Neural cell (in vitro differentiated cells): ENCODE measurements around the gene GPN1. TPM values are rescaled to one million over a fixed set of nuclear protein-coding genes. Genes with fewer than 3 reads are reported as not detected.
"Not testable (repeated sequence)": the region's sequence is repeated elsewhere in the genome, so short reads cannot be mapped to it uniquely, and the experiment has no call there.

ENCODE experiments used
- H2AFZ ChIP-seq: fragments of 200-600, 300-800 bp; sonication (generic), shearing (Covaris generic); 2 replicates; pipeline ENCODE4 v1.6.0; 2014; ENCODE audit warnings: low read depth, mild to moderate bottlenecking, antibody characterized with exemption, low read length, moderate library complexity
- H3F3A ChIP-seq: fragments of 200-600 bp; shearing (Covaris generic); 2 replicates; pipeline ENCODE4 v1.6.1; 2016; ENCODE audit warnings: mild to moderate bottlenecking, moderate library complexity, mixed read lengths, antibody characterized with exemption, low read length; ENCODE audit not compliant: insufficient read depth, poor library complexity, severe bottlenecking
- H3K27ac ChIP-seq: fragments of 200-600, 300-800 bp; sonication (generic), shearing (Covaris generic); 2 replicates; pipeline ENCODE4 v1.5.1; 2014; ENCODE audit warnings: mild to moderate bottlenecking, low read length, moderate library complexity
- H3K27me3 ChIP-seq: fragments of 300-800, 200-600 bp; sonication (generic), shearing (Covaris generic); 2 replicates; pipeline ENCODE4 v1.6.0; 2014; ENCODE audit warnings: mild to moderate bottlenecking, low read depth, low read length, moderate library complexity; ENCODE audit not compliant: insufficient read depth
- H3K36me3 ChIP-seq: fragments of 300-800, 200-600 bp; sonication (generic), shearing (Covaris generic); 2 replicates; pipeline ENCODE4 v1.5.1; 2014; ENCODE audit warnings: mild to moderate bottlenecking, antibody characterized with exemption, low read length, moderate library complexity; ENCODE audit not compliant: insufficient read depth
- H3K4me2 ChIP-seq: fragments of 300-800, 200-600 bp; sonication (generic), shearing (Covaris generic); 2 replicates; pipeline ENCODE4 v1.6.0; 2014; ENCODE audit warnings: mild to moderate bottlenecking, low read length
- H3K4me3 ChIP-seq: fragments of 300-800, 200-600 bp; sonication (generic), shearing (Covaris generic); 2 replicates; pipeline ENCODE4 v1.5.1; 2014; ENCODE audit warnings: mild to moderate bottlenecking, low read length, moderate library complexity
- H3K79me2 ChIP-seq: fragments of 200-600 bp; shearing (Covaris generic); replicated peaks from 2 replicates; pipeline ENCODE4 v1.6.0; 2014; ENCODE audit warnings: mild to moderate bottlenecking, low read length, moderate library complexity; ENCODE audit not compliant: insufficient read depth
- H3K9ac ChIP-seq: fragments of 300-800, 200-600 bp; sonication (generic), shearing (Covaris generic); 2 replicates; pipeline ENCODE4 v1.6.1; 2016; ENCODE audit warnings: mild to moderate bottlenecking, low read length, mixed read lengths
- H3K9me2 ChIP-seq: fragments of 200-600 bp; shearing (Covaris generic); 2 replicates; pipeline ENCODE4 v1.6.1; 2016; ENCODE audit warnings: mild to moderate bottlenecking, low read length, mixed read lengths; ENCODE audit not compliant: insufficient read depth
- H3K9me3 ChIP-seq: fragments of 200-600, 300-800 bp; sonication (generic), shearing (Covaris generic); 2 replicates; pipeline ENCODE4 v1.6.1; 2016; ENCODE audit warnings: mild to moderate bottlenecking, mixed run types, low read length, moderate library complexity, mixed read lengths
- H4K20me1 ChIP-seq: fragments of 200-600 bp; shearing (Covaris generic); 2 replicates; pipeline ENCODE4 v1.6.1; 2016; ENCODE audit warnings: mild to moderate bottlenecking, mixed run types; ENCODE audit not compliant: insufficient read depth
- EP300 ChIP-seq: fragments of 450-650 bp; conservative IDR thresholded peaks from 2 replicates; pipeline ENCODE4 v1.6.1; 2014; ENCODE audit warnings: antibody characterized with exemption, mild to moderate bottlenecking, moderate library complexity; ENCODE audit not compliant: poor library complexity, severe bottlenecking
- EZH2 ChIP-seq: fragments of 200-600, 300-800 bp; shearing (Covaris generic), sonication (generic); IDR thresholded peaks from 2 replicates; pipeline ENCODE4 v1.6.1; 2014; ENCODE audit warnings: antibody characterized with exemption, low read length, borderline replicate concordance, mild to moderate bottlenecking; ENCODE audit not compliant: insufficient read depth, poor library complexity, severe bottlenecking
- MXI1 ChIP-seq: fragments of 450-650 bp; conservative IDR thresholded peaks from 2 replicates; pipeline ENCODE4 v1.6.1; 2014; ENCODE audit warnings: antibody characterized with exemption, mild to moderate bottlenecking; ENCODE audit not compliant: poor library complexity, severe bottlenecking
- POLR2AphosphoS5 ChIP-seq: IDR thresholded peaks from 2 replicates; pipeline ENCODE4 v1.6.1; 2012
- RAD21 ChIP-seq: fragments of 450-650 bp; conservative IDR thresholded peaks from 2 replicates; pipeline ENCODE4 v1.6.1; 2014; ENCODE audit warnings: antibody characterized with exemption, mild to moderate bottlenecking, moderate library complexity
- SMC3 ChIP-seq: fragments of 450-650 bp; conservative IDR thresholded peaks from 2 replicates; pipeline ENCODE4 v1.6.1; 2014; ENCODE audit warnings: antibody characterized with exemption, mild to moderate bottlenecking, moderate library complexity; ENCODE audit not compliant: poor library complexity
- TAF1 ChIP-seq: IDR thresholded peaks from 2 replicates; pipeline ENCODE4 v1.6.1; 2012; ENCODE audit warnings: low read depth
- polyA plus RNA-seq: library from polyadenylated mRNA; depleted of rRNA; stranded (reverse); fragments of >200 nt; gene quantifications from 2 replicates; pipeline ENCODE4 v1.2.3, GENCODE V29; 2014
- TF ChIP-seq, protein P1 (sequence below): IDR thresholded peaks from 2 replicates; pipeline ENCODE4 v1.6.1; 2012; ENCODE audit warnings: borderline replicate concordance
- TF ChIP-seq, protein P2 (sequence below): fragments of 450-650 bp; IDR thresholded peaks from 2 replicates; pipeline ENCODE4 v1.5.1; 2014; ENCODE audit warnings: antibody characterized with exemption, mild to moderate bottlenecking, moderate library complexity; ENCODE audit not compliant: poor library complexity, severe bottlenecking

GPN1 gene
- polyA plus RNA-seq, 1 donor from 2014 or later: 48.2 TPM

DNA sequence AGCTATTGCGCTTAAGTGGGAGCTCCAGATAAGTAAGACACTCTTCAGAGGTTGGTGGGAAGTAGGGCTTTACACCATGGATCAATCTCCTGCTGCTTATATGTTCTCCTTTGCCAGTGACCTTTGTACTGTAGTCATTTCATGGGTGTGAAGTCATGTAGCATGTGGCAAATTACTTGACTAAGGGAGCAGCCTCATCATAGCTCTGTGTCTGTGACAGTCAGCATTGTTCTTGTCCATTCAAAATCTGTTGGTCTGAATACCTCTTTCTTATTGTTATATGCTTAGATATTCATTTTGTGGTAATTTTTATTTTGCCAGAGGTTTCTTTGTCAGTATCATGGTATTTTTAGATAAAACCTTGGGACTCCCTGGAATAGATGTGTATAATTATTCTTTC is 53.0 kb downstream of the GPN1 start:
- no peaks in the 10 kb centered on the region for H3F3A ChIP-seq
- H3K27ac ChIP-seq: no peak overlapping the region
- peaks cover 10% of the 10 kb centered on the region for H3K36me3 ChIP-seq
- H3K27me3 ChIP-seq: no peaks in the 10 kb centered on the region
- no peak overlapping the region for H3K9ac ChIP-seq
- H3K79me2 ChIP-seq: no peaks in the 10 kb centered on the region
- no peak overlapping the region for H3K4me3 ChIP-seq
- H3K4me2 ChIP-seq: no peak overlapping the region
- H4K20me1 ChIP-seq: no peaks in the 10 kb centered on the region
- H3K9me2 ChIP-seq: no peaks in the 10 kb centered on the region
- H3K9me3 ChIP-seq: no peaks in the 10 kb centered on the region
- no peak for TF ChIP-seq SMC3
- no peak for TF ChIP-seq POLR2AphosphoS5
- no peak for TF ChIP-seq MXI1
- TF ChIP-seq EZH2: no peak
- TF ChIP-seq EP300: no peak
- no peak for TF ChIP-seq RAD21
- TF ChIP-seq, protein P1, sequence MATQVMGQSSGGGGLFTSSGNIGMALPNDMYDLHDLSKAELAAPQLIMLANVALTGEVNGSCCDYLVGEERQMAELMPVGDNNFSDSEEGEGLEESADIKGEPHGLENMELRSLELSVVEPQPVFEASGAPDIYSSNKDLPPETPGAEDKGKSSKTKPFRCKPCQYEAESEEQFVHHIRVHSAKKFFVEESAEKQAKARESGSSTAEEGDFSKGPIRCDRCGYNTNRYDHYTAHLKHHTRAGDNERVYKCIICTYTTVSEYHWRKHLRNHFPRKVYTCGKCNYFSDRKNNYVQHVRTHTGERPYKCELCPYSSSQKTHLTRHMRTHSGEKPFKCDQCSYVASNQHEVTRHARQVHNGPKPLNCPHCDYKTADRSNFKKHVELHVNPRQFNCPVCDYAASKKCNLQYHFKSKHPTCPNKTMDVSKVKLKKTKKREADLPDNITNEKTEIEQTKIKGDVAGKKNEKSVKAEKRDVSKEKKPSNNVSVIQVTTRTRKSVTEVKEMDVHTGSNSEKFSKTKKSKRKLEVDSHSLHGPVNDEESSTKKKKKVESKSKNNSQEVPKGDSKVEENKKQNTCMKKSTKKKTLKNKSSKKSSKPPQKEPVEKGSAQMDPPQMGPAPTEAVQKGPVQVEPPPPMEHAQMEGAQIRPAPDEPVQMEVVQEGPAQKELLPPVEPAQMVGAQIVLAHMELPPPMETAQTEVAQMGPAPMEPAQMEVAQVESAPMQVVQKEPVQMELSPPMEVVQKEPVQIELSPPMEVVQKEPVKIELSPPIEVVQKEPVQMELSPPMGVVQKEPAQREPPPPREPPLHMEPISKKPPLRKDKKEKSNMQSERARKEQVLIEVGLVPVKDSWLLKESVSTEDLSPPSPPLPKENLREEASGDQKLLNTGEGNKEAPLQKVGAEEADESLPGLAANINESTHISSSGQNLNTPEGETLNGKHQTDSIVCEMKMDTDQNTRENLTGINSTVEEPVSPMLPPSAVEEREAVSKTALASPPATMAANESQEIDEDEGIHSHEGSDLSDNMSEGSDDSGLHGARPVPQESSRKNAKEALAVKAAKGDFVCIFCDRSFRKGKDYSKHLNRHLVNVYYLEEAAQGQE: no peak
- TF ChIP-seq, protein P2, sequence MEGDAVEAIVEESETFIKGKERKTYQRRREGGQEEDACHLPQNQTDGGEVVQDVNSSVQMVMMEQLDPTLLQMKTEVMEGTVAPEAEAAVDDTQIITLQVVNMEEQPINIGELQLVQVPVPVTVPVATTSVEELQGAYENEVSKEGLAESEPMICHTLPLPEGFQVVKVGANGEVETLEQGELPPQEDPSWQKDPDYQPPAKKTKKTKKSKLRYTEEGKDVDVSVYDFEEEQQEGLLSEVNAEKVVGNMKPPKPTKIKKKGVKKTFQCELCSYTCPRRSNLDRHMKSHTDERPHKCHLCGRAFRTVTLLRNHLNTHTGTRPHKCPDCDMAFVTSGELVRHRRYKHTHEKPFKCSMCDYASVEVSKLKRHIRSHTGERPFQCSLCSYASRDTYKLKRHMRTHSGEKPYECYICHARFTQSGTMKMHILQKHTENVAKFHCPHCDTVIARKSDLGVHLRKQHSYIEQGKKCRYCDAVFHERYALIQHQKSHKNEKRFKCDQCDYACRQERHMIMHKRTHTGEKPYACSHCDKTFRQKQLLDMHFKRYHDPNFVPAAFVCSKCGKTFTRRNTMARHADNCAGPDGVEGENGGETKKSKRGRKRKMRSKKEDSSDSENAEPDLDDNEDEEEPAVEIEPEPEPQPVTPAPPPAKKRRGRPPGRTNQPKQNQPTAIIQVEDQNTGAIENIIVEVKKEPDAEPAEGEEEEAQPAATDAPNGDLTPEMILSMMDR: no peak
- no peak for TF ChIP-seq TAF1
- no peak overlapping the region for H2AFZ ChIP-seq

DNA sequence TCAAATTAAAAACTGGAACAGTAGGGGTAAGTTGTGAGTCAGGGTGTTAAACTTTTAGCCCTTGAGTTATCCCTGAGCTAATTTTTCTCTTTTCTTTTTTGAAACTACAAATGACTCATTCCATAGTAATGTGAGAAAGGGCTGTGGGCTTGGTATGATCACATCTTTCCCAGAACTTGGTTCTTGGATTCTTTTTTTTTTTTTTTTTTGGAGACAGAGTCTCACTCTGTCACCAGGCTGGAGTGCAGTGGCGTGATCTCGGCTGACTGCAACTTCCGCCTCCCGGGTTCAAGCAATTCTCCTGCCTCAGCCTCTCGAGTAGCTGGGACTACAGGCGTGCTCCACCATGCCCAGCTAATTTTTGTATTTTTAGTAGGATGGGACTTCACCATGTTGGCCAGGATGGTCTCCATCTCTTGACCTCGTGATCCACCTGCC is 53.5 kb downstream of the GPN1 start:
- not testable (repeated sequence) for H3K4me2 ChIP-seq, H3K9me3 ChIP-seq, H3K36me3 ChIP-seq, H3K27ac ChIP-seq, H3F3A ChIP-seq, H3K27me3 ChIP-seq, H3K4me3 ChIP-seq, H3K79me2 ChIP-seq, H3K9me2 ChIP-seq, H4K20me1 ChIP-seq, H2AFZ ChIP-seq, H3K9ac ChIP-seq

DNA sequence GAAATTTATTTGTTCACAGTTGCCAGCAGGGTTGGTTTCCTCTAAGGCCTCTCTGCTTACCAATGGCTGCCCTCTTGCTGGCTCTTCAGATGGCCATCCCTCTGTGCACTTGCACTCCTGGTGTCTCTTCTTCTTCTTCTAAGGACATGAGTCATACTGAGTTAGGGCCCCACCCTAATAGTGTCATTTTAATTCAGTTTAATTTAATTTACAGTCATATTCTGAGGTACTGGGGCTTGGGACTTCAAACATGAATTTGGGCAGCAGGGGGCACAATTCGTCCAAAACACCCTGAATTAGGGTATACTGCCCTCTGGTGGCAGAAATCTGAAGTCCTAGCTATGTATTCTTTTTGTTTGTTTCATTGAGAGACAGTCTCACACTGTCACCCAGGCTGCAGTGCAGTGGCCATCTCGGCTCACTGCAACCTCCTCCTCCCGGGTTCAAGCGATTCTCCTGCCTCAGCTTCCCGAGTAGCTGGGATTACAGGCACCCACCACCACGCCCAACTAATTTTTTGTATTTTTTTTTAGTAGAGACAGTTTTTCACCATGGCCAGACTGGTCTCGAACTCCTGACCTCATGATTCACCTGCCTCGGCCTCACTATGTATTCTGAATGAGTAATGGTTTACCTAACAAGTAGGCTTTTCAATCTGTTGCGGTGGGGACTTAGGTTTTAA is 54.7 kb downstream of the GPN1 start:
- Histone ChIP-seq H3K9me3 (no peaks in the 10 kb centered on the region), H3K27me3 (no peaks in the 10 kb centered on the region), H2AFZ (no peak overlapping the region), H3K36me3 (peaks cover 8% of the 10 kb centered on the region), H3K4me2 (no peak overlapping the region), H3K4me3 (no peak overlapping the region), H4K20me1 (no peaks in the 10 kb centered on the region), H3K9ac (no peak overlapping the region), H3F3A (no peaks in the 10 kb centered on the region), H3K79me2 (no peaks in the 10 kb centered on the region), H3K27ac (no peak overlapping the region), H3K9me2 (no peaks in the 10 kb centered on the region)
- TF ChIP-seq EZH2: no peak
- no peak for TF ChIP-seq TAF1
- TF ChIP-seq, protein P2: peak; percentile 96
- TF ChIP-seq SMC3: peak; percentile 79
- TF ChIP-seq RAD21: peak; percentile 71

DNA sequence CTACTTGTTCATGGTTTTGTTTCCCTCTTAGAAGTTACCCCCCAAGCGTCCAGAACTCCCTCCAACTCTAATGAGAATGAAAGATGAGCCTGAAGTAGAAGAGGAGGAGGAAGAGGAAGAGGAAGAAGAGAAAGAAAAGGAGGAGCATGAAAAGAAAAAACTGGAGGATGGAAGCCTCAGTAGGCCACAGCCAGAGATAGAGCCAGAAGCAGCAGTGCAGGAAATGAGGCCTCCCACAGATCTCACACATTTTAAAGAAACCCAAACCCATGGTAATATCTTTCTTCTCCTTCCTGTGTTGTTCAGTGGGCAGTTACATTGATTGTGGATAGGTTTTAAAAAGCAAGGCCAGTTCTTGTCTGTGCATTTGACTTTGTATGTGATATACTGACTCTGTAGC is 56.2 kb downstream of the GPN1 start:
- H3K4me3 ChIP-seq, H3K4me2 ChIP-seq, H3K9me3 ChIP-seq, H3K79me2 ChIP-seq, H3F3A ChIP-seq, H3K27me3 ChIP-seq, H4K20me1 ChIP-seq, H2AFZ ChIP-seq, H3K27ac ChIP-seq, H3K36me3 ChIP-seq, H3K9me2 ChIP-seq, H3K9ac ChIP-seq: not testable (repeated sequence)
